Keratinocyte (primary cell): Measurements from ENCODE around the gene SATB2. TPM values are rescaled to one million over a fixed set of nuclear protein-coding genes. Genes with fewer than 3 reads are reported as not detected.
A peak's percentile ranks its signal among the peaks of the same experiment; 100 is the strongest.

Experiments
- DNase-seq: peaks from one replicate; pipeline ENCODE4 v3.0.0-alpha.2; 2011; ENCODE audit warnings: low read depth, missing footprints, low spot score
- FAIRE-seq: peaks from 2 replicates; lab custom pipeline; 2011; peaks lifted over from hg19 to GRCh38; lab: Jason Lieb, UNC
- H2AFZ ChIP-seq: 2 replicates; pipeline ENCODE4 v1.6.0; 2012; ENCODE audit warnings: low read length, control low read depth, inconsistent platforms; ENCODE audit not compliant: control insufficient read depth
- H3K27ac ChIP-seq: 2 replicates; pipeline ENCODE4 v1.5.1; 2011; ENCODE audit warnings: low read length; ENCODE audit not compliant: control insufficient read depth, insufficient read depth
- H3K27me3 ChIP-seq: 3 replicates; pipeline ENCODE4 v1.6.0; 2011; ENCODE audit warnings: low read length; ENCODE audit not compliant: control insufficient read depth, insufficient read depth; ENCODE audit errors: extremely low read depth
- H3K36me3 ChIP-seq, 2 experiments: 2 replicates in 1 of 2; 3 replicates in 1 of 2; pipeline ENCODE4 v1.5.1; 2011; ENCODE audit warnings: low read length in 2 of 2, mild to moderate bottlenecking in 1 of 2; ENCODE audit not compliant: control insufficient read depth in 2 of 2, insufficient read depth in 2 of 2; ENCODE audit errors: extremely low read depth in 1 of 2
- H3K4me1 ChIP-seq: 3 replicates; pipeline ENCODE4 v1.5.1; 2011; ENCODE audit warnings: low read length; ENCODE audit not compliant: control insufficient read depth, insufficient read depth; ENCODE audit errors: extremely low read depth
- H3K4me2 ChIP-seq: 3 replicates; pipeline ENCODE4 v1.6.0; 2011; ENCODE audit warnings: low read depth, low read length; ENCODE audit not compliant: control insufficient read depth, insufficient read depth; ENCODE audit errors: extremely low read depth
- H3K4me3 ChIP-seq, 3 experiments: fragments of 200-600 bp in 1 of 3; sonication (generic) in 1 of 3; 2 replicates in 2 of 3; 3 replicates in 1 of 3; pipeline ENCODE4 v1.5.1; 2011 to 2016; ENCODE audit warnings: low read length in 3 of 3, mild to moderate bottlenecking in 3 of 3, control low read depth in 2 of 3, inconsistent platforms in 1 of 3, low read depth in 1 of 3, mixed read lengths in 1 of 3, mixed run types in 1 of 3, moderate library complexity in 1 of 3; ENCODE audit not compliant: control insufficient read depth in 2 of 3, insufficient read depth in 2 of 3; ENCODE audit errors: extremely low read depth in 1 of 3
- H3K79me2 ChIP-seq: 2 replicates; pipeline ENCODE4 v1.6.0; 2012; ENCODE audit warnings: low read length; ENCODE audit not compliant: control insufficient read depth, insufficient read depth
- H3K9ac ChIP-seq: 3 replicates; pipeline ENCODE4 v1.6.0; 2011; ENCODE audit warnings: low read length; ENCODE audit not compliant: control insufficient read depth, insufficient read depth; ENCODE audit errors: extremely low read depth
- H3K9me1 ChIP-seq: 3 replicates; pipeline ENCODE4 v1.6.0; 2011; ENCODE audit warnings: low read length; ENCODE audit not compliant: control insufficient read depth, insufficient read depth; ENCODE audit errors: extremely low read depth
- H3K9me3 ChIP-seq: 2 replicates; pipeline ENCODE4 v1.5.1; 2012; ENCODE audit warnings: low read depth, low read length; ENCODE audit not compliant: control insufficient read depth
- H4K20me1 ChIP-seq: 3 replicates; pipeline ENCODE4 v1.6.0; 2011; ENCODE audit warnings: low read length; ENCODE audit not compliant: control insufficient read depth, insufficient read depth; ENCODE audit errors: extremely low read depth
- CTCF ChIP-seq, 3 experiments: IDR thresholded peaks in 1 of 3; conservative IDR thresholded peaks in 1 of 3; optimal IDR thresholded peaks in 1 of 3; 2 replicates in 2 of 3; 3 replicates in 1 of 3; pipeline versions ENCODE3 to v1.5.1; 2011; ENCODE audit warnings: low read length in 3 of 3, mild to moderate bottlenecking in 3 of 3, moderate library complexity in 2 of 3, control low read depth in 1 of 3, inconsistent platforms in 1 of 3; ENCODE audit not compliant: insufficient read depth in 2 of 3; ENCODE audit errors: extremely low read depth in 1 of 3
- EZH2 ChIP-seq: IDR thresholded peaks from one replicate; pipeline ENCODE4 v1.6.1; 2012; ENCODE audit warnings: inconsistent platforms, mild to moderate bottlenecking, low read length, moderate library complexity
- dilution Hi-C: fragments of 300-500 bp; cut with MboI; formaldehyde crosslinking; loops from one replicate; pipeline ENCODE4 v1.7.0; 2020; ENCODE audit warnings: low sequenced_read_pairs; ENCODE audit not compliant: extremely low pct_ligation_motif_present
- polyA plus RNA-seq, 5 experiments: library from polyadenylated mRNA; depleted of rRNA in 3 of 5; stranded (reverse) in 3 of 5; stranded (forward) in 1 of 5; unstranded in 1 of 5; fragments of >200 nt; gene quantifications; 1 replicate in 1 of 5; 2 replicates in 3 of 5; 3 replicates in 1 of 5; pipeline versions ENCODE4 v1.2.1 to v1.2.3, GENCODE V29; 2011 to 2012; ENCODE audit warnings: missing spikeins in 2 of 5, low read depth in 1 of 5, low replicate concordance in 1 of 5

Gene SATB2
- polyA plus RNA-seq, 1 donor (not counting 4 experiments of a cell fraction or from before 2014, with no cell fraction given), result 1.4 TPM

- no peaks in the 10 kb centered on the region for H3K79me2 ChIP-seq
- peak overlapping the region; percentile 77 for H2AFZ ChIP-seq
- no peaks in the 10 kb centered on the region for H4K20me1 ChIP-seq
- no peak for FAIRE-seq
- H3K9me1 ChIP-seq, result no peaks in the 10 kb centered on the region
- DNase-seq, result no peak
- H3K36me3 ChIP-seq, result no peaks in the 10 kb centered on the region
- H3K4me3 ChIP-seq, result peak overlapping the region; percentile 49 to 65 (median 57)
- dilution Hi-C loops, result no loop called here
- TF ChIP-seq EZH2, result peak; percentile 20
- peak; percentile 62 to 95 (median 74) for TF ChIP-seq CTCF (optimal IDR thresholded peaks at IDR 0.05 in 1 of 3, IDR thresholded peaks at IDR 0.05 in 1 of 3, conservative IDR thresholded peaks at IDR 0.05 in 1 of 3; ENCODE audit: extremely low read depth in 1 of 3, insufficient read depth in 2 of 3, low read length in 3 of 3)
- H3K4me2 ChIP-seq, result peak overlapping the region; percentile 78
- H3K27ac ChIP-seq, result no peak overlapping the region
- H3K9ac ChIP-seq, result no peak overlapping the region
- peaks cover 9% of the 10 kb centered on the region for H3K4me1 ChIP-seq
- H3K27me3 ChIP-seq, result peaks cover 86% of the 10 kb centered on the region
- no peaks in the 10 kb centered on the region for H3K9me3 ChIP-seq
Observed at GRCh38 chr2:199462956-199463692, 5.4 kb upstream of the SATB2 start.

- no peak for DNase-seq
- Histone ChIP-seq H3K27ac (no peak overlapping the region), H4K20me1 (no peaks in the 10 kb centered on the region), H3K4me3 (no peak overlapping the region), H2AFZ (no peak overlapping the region), H3K9me3 (no peaks in the 10 kb centered on the region), H3K9me1 (no peaks in the 10 kb centered on the region), H3K4me2 (no peak overlapping the region), H3K36me3 (no peaks in the 10 kb centered on the region), H3K79me2 (no peaks in the 10 kb centered on the region), H3K9ac (no peak overlapping the region), H3K27me3 (peaks cover 83% of the 10 kb centered on the region), H3K4me1 (peaks cover 9% of the 10 kb centered on the region)
- dilution Hi-C loops, result no loop called here
- FAIRE-seq, result no peak
- no peak for TF ChIP-seq CTCF (optimal IDR thresholded peaks at IDR 0.05 in 1 of 3, IDR thresholded peaks at IDR 0.05 in 1 of 3, conservative IDR thresholded peaks at IDR 0.05 in 1 of 3; ENCODE audit: extremely low read depth in 1 of 3, insufficient read depth in 2 of 3, low read length in 3 of 3)
- peak; percentile 35 for TF ChIP-seq EZH2
Observed at GRCh38 chr2:199462347-199462955, 4.7 kb upstream of the SATB2 start.
